Embryonic facial prominence (tissue), 1 donor: ENCODE data around the gene DNHD1.
A peak's percentile ranks its signal among the peaks of the same experiment; 100 is the strongest.

Experiments used
- DNase-seq: peaks from one replicate; pipeline ENCODE4 v3.0.0-alpha.2; 2016; ENCODE audit errors: extremely low spot score

DNHD1 gene

GRCh38 chr11:6587360-6587953, 90.4 kb downstream of the DNHD1 start:
- DNase-seq = no peak

DNA sequence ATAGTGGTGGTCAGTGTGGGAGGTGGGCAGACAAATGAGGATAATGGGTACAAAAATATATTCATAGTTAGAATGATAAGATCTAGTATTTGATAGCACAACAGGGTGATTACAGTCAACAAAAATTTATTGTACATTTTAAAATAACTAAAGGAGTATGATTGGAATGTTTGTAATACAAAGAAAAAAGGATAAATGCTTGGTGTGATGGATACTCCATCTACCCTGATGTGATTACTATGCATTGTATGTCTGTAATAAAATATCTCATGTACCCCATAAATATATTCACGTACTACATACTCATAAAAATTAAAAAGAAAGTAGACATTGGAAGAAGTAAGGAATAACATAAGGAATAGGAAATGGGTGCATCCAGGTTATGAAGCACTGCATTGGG, 90.9 kb downstream of the DNHD1 start:
- DNase-seq = no peak

GRCh38 chr11:6594142-6594768, 97.2 kb downstream of the DNHD1 start:
- no peak for DNase-seq

DNA sequence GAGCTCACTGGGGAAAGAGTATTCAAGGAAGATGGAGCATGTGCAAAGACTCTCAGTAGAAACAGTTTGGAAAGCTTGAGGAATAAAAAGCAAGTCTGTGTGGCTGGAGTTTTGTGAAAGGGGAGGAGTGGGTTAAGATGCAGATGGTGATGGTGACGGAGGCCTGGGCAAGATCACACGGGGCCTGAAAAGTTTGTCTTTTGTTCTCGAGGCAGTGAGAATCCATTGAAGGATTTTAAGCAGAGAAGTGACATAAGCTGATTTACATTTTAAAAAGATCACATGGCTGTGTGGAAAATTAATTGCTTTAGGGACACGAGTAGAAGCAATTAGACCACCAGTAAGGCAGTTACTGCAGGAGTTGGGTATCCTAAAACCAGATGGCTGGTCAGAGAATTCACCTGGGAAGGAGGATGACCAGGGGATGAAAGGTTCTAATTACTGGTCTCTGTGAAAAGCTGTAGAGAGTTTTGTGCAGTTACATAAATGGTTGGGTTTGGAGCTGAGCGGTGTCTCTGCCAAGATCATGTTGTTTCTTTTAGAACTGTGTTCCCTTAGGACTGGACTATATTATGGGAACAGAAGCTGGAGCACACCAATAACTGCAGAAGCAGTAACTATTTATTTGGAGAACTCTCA, 99.3 kb downstream of the DNHD1 start:
- no peak for DNase-seq

DNA sequence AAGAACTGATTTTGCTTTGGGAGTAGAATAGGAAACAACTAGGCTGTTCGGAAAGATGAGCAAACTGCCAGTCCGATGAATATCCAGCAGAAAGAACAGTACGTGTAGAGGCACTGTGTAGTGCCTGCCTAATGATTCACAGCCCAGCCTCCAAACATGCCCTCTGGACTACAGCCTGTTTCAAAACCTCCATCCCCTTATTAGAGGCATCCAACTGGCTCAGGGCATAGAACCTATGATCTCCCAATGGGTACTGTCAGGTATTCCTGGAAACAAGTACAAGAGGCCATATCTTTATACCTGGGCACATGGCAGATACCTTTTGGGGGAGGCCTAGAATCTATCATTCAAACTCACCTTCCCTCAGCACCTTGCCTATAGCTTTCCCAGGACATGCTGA, 101.5 kb downstream of the DNHD1 start:
- DNase-seq = no peak

DNA sequence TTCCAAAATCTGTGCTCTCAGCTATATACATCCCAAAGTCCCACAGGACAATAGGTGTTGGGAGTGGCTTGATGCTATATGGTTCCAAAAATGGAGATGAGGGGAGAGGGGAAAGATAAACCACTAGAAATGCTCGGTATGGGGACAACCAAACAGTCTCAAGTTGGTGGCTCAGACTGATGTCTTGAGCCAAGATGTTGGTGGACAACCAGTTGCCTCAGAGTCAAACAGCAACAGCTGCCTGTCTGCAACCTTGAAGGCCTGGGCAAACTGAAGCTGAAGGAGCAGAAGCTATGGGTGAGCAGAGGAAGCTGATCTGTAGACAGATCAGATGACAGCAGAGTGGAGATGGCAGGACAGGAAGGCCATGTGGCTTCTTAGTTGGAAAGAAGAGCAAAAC, 102.4 kb downstream of the DNHD1 start:
- DNase-seq = no peak

DNA sequence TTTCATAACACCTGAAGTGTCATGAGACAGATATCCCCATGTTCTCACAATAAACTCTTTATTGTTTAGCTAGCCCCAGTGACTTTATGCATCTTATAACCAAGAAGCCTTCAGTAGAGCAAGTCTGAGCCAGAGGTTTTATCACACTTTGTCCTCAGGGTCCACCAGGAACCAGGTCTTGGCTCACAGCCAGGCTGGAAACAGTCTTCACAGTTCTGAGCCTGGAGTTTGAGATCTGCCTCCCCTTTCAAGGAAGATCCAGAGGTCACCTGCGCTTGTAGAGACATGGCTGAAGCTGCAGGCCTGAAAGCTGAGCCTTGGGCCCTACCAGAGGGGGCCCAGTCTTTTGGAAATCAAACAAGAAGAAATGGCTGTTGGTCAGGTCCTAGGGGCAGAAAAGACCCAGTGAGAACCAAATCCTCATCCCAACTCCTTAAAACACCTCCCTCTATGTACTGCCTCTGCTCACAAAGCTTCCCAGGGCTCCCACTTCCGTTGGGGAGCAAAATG, 102.9 kb downstream of the DNHD1 start:
- DNase-seq = no peak

DNA sequence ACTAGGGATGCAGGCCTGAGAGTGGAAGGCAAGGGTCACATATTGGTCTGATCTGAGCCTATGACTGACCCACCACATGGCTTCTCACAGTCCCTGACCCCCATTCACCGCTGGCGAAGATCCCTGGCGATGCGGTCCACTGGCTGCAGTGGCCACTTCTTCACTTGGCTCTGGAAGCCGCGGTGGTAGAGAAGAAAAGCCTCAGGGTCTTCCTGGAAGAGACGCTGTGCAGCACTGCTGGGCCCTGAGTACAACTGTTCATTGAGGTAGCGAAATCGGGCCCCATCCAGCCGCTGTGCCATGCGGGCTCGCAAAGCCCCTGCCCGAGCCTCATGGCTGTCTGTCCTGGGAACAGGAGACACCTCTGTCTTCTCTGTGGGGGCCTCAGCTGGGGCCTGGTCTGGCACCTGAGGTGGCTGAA, 104.0 kb downstream of the DNHD1 start:
- DNase-seq = no peak

- DNase-seq = no peak
These were observed 105.2 kb downstream of the DNHD1 start for GRCh38 chr11:6602096-6602940.

DNA sequence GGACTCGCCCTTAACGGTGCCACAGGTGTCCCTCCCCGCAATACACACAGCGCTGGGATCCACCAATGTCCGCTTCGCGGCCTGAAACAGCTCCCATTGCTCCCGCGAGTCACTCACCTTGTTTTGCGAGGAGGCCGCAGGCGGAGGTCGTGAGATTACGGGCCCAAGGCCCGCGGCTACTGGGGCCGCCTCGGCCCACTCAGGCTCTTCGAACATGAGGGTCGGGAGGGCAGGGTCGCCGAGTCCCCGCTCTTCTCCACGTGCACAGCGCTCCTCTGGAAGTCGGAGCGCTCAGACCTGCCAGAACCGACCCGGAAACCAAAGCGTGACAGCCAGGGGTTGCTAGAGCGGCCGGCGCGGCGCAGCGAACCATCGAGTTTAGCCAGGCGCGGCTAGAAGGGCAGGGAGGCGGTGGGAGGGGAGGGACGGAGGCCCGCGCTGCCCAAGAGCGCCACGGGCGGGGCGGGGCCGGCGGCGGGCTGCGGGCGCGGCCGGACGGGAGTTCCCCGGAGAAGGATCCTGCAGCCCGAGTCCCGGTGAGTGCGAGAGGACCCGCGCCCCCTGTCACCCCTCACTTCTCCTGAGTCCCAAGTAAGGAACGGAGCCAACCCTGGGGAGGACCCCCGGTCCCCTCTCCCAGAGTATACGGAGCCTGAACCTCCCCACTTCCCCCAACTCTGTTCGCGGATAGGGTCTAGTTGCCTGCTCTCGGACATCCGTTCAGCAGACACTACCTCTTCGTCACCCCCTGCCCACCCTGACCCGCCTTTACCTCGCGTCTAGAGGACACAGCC, 106.4 kb downstream of the DNHD1 start, which contains the start of the genes ILK and RRP8:
Gene ILK (plus strand): TSS at position 488 of the 794 bp plus-strand sequence. CDS start 498 bp downstream, outside the sequence.
Gene RRP8 (minus strand): TSS at position 330 of the 794 bp plus-strand sequence. CDS start 114 bp downstream, at position 216.
- DNase-seq = peak; percentile 70

GRCh38 chr11:6604081-6604626, 107.1 kb downstream of the DNHD1 start:
- no peak for DNase-seq

GRCh38 chr11:6604790-6605189, 107.7 kb downstream of the DNHD1 start:
- no peak for DNase-seq

DNA sequence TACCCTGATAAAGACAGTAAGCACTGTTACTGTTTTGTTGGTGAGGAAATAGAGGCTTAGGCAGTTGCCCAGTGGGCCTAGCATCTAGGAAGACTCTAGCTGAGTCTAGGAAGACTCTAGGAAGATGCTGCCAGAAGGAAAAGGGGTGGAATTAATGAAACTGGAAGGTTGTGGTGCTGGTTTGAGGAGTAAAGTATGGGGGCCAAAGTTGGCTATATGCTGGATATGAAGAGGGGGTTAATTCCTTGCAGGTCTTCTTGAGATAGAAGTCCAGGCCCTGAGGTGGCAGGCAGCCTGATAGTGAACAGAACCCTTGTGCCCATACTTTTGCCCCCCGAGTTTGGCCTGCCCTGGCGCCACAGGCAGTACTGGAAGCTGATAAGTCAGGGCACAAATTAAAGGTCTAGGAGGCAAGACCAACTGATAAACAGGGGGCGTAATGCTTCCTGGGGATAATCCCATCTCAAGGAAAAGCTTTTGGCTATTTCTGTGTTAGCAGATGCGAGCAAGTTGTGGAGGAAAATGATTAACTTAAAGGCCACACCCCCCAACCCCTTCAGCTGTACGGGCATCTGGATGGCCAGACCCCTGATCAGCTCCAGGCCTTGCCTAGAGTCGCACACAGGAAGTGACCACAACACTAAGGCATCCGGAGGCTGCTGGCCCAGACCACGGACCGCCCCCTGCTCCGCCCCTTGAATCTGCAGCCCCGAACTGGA, 109.5 kb downstream of the DNHD1 start:
- DNase-seq = peak; percentile 71

GRCh38 chr11:6607190-6607795, 110.2 kb downstream of the DNHD1 start:
- DNase-seq = no peak

DNA sequence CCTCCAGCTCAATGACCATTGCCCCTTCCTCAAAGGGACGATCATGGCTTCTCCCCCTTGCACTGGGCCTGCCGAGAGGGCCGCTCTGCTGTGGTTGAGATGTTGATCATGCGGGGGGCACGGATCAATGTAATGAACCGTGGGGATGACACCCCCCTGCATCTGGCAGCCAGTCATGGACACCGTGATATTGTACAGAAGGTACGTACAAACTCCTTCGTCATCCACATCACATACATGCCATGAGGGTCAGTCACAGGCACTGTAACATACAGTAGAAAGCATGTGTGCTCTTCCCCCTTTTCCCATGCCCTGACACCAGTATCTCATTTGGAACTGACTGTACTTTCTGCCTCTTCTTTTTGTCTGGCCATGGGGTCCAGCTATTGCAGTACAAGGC, 110.9 kb downstream of the DNHD1 start:
- DNase-seq = no peak

- no peak for DNase-seq
These were observed 111.8 kb downstream of the DNHD1 start for GRCh38 chr11:6608726-6609501.

GRCh38 chr11:6609502-6610015, 112.5 kb downstream of the DNHD1 start:
- DNase-seq = no peak

- no peak for DNase-seq
These were observed 113.5 kb downstream of the DNHD1 start for GRCh38 chr11:6610591-6610990.
